Neural progenitor cell (in vitro differentiated cells): Measurements from ENCODE around the gene SCAMP2. TPM values are rescaled to one million over a fixed set of nuclear protein-coding genes. Genes with fewer than 3 reads are reported as not detected.

Experiments
- DNase-seq: peaks from one replicate; pipeline ENCODE4 v3.0.0-alpha.2; 2016; ENCODE audit warnings: low spot score
- H2AFZ ChIP-seq: fragments of 200-600 bp; sonication (generic); replicated peaks from 2 replicates; pipeline ENCODE4 v1.6.1; 2016; ENCODE audit warnings: antibody characterized with exemption
- H3F3A ChIP-seq: fragments of 200-600 bp; sonication (generic); 2 replicates; pipeline ENCODE4 v1.6.1; 2016; ENCODE audit warnings: antibody characterized with exemption, low read depth
- H3K27ac ChIP-seq: fragments of 200-600 bp; sonication (generic); 2 replicates; pipeline ENCODE4 v1.5.1; 2016; ENCODE audit warnings: mild to moderate bottlenecking
- H3K27me3 ChIP-seq: fragments of 200-600 bp; sonication (generic); 2 replicates; pipeline ENCODE4 v1.6.1; 2016; ENCODE audit warnings: mild to moderate bottlenecking, moderate library complexity
- H3K36me3 ChIP-seq: fragments of 200-600 bp; sonication (generic); 2 replicates; pipeline ENCODE4 v1.5.1; 2016
- H3K4me1 ChIP-seq: fragments of 200-600 bp; sonication (generic); 2 replicates; pipeline ENCODE4 v1.6.1; 2016; ENCODE audit warnings: mixed run types
- H3K4me2 ChIP-seq: fragments of 200-600 bp; sonication (generic); 2 replicates; pipeline ENCODE4 v1.6.1; 2016
- H3K4me3 ChIP-seq: fragments of 200-600 bp; sonication (generic); 2 replicates; pipeline ENCODE4 v1.5.1; 2016
- H3K79me2 ChIP-seq: fragments of 200-600 bp; sonication (generic); 2 replicates; pipeline ENCODE4 v1.6.1; 2016; ENCODE audit warnings: low read depth
- H3K9ac ChIP-seq: fragments of 200-600 bp; sonication (generic); 2 replicates; pipeline ENCODE4 v1.6.1; 2016
- H3K9me3 ChIP-seq: fragments of 200-600 bp; sonication (generic); 2 replicates; pipeline ENCODE4 v1.5.1; 2016; ENCODE audit warnings: low read depth
- H4K20me1 ChIP-seq: fragments of 200-600 bp; sonication (generic); 2 replicates; pipeline ENCODE4 v1.6.1; 2016; ENCODE audit warnings: low read depth
- H3K27ac Mint-ChIP-seq: 3 replicates; pipeline ENCODE4 v1.8.0; 2021; ENCODE audit warnings: mixed read lengths
- H3K27me3 Mint-ChIP-seq: 2 replicates; pipeline ENCODE4 v1.8.0; 2022; ENCODE audit warnings: low read depth, mild to moderate bottlenecking, inconsistent platforms, moderate library complexity, mixed read lengths; ENCODE audit not compliant: insufficient read depth
- H3K36me3 Mint-ChIP-seq: 3 replicates; pipeline ENCODE4 v1.8.0; 2021; ENCODE audit warnings: mixed read lengths
- H3K4me1 Mint-ChIP-seq: 3 replicates; pipeline ENCODE4 v1.8.0; 2021; ENCODE audit warnings: mixed read lengths
- H3K4me3 Mint-ChIP-seq: 3 replicates; pipeline ENCODE4 v1.8.0; 2021; ENCODE audit warnings: mild to moderate bottlenecking, moderate library complexity, mixed read lengths
- H3K9me3 Mint-ChIP-seq: 3 replicates; pipeline ENCODE4 v1.8.0; 2020; ENCODE audit warnings: mixed read lengths
- EZH2 ChIP-seq: fragments of 200-600 bp; sonication (generic); IDR thresholded peaks from 2 replicates; pipeline ENCODE4 v1.6.1; 2017; ENCODE audit warnings: antibody characterized with exemption, mild to moderate bottlenecking, moderate library complexity
- EZH2phosphoT487 ChIP-seq: fragments of 200-600 bp; sonication (generic); IDR thresholded peaks from 2 replicates; pipeline ENCODE4 v1.6.1; 2017; ENCODE audit warnings: antibody characterized with exemption
- total RNA-seq: library from RNA; depleted of rRNA; stranded (reverse); fragments of >200 nt; gene quantifications from 2 replicates; pipeline ENCODE4 v1.2.3, GENCODE V29; 2015; ENCODE audit warnings: low replicate concordance
- TF ChIP-seq, protein P1 (sequence below): fragments of 200-600 bp; sonication (generic); IDR thresholded peaks from 2 replicates; pipeline ENCODE4 v1.5.1; 2017; ENCODE audit warnings: antibody characterized with exemption, mild to moderate bottlenecking

The SCAMP2 gene
- total RNA-seq, 1 donor from 2014 or later: 19.4 TPM

DNA sequence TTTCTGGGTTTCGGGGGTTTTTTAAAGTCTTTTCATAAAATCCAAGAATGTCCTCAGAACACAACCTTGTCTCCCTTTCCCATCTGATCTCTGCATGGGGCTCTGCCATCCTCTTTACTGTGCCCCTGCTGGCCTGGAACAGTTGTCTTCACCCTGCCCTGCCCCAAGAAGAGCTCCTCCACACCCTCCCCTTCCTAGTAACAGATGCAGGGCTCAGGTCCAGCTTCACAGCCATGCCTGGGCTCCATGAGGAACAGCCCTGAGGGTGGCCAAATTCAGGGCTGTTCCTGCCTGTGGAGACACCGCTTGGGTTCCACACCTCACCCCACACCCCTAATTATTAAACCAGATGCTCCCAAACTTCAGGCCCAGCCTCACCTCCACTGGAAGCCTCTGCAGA lies 17.3 kb downstream of the SCAMP2 start:
- DNase-seq: no peak
- no peak overlapping the region for H3K4me2 ChIP-seq
- peaks cover 9% of the 10 kb centered on the region for H3K36me3 Mint-ChIP-seq
- peaks cover 13% of the 10 kb centered on the region for H4K20me1 ChIP-seq
- H3K9me3 ChIP-seq: no peaks in the 10 kb centered on the region
- no peak overlapping the region for H3K4me3 Mint-ChIP-seq
- no peaks in the 10 kb centered on the region for H3K4me1 ChIP-seq
- H3K79me2 ChIP-seq: peaks cover 9% of the 10 kb centered on the region
- no peak overlapping the region for H3K4me3 ChIP-seq
- no peak overlapping the region for H2AFZ ChIP-seq
- TF ChIP-seq, protein P1, sequence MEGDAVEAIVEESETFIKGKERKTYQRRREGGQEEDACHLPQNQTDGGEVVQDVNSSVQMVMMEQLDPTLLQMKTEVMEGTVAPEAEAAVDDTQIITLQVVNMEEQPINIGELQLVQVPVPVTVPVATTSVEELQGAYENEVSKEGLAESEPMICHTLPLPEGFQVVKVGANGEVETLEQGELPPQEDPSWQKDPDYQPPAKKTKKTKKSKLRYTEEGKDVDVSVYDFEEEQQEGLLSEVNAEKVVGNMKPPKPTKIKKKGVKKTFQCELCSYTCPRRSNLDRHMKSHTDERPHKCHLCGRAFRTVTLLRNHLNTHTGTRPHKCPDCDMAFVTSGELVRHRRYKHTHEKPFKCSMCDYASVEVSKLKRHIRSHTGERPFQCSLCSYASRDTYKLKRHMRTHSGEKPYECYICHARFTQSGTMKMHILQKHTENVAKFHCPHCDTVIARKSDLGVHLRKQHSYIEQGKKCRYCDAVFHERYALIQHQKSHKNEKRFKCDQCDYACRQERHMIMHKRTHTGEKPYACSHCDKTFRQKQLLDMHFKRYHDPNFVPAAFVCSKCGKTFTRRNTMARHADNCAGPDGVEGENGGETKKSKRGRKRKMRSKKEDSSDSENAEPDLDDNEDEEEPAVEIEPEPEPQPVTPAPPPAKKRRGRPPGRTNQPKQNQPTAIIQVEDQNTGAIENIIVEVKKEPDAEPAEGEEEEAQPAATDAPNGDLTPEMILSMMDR: no peak
- TF ChIP-seq EZH2phosphoT487: no peak
- TF ChIP-seq EZH2: no peak
- H3K27ac ChIP-seq: no peak overlapping the region
- H3K27ac Mint-ChIP-seq: peak overlapping the region; percentile 74
- peaks cover 3% of the 10 kb centered on the region for H3K27me3 Mint-ChIP-seq
- no peaks in the 10 kb centered on the region for H3F3A ChIP-seq
- no peaks in the 10 kb centered on the region for H3K27me3 ChIP-seq
- H3K4me1 Mint-ChIP-seq: peaks cover 7% of the 10 kb centered on the region
- no peaks in the 10 kb centered on the region for H3K36me3 ChIP-seq
- H3K9me3 Mint-ChIP-seq: no peaks in the 10 kb centered on the region
- no peak overlapping the region for H3K9ac ChIP-seq

- Histone ChIP-seq H3K4me3 (no peak overlapping the region), H3K27ac (no peak overlapping the region), H3K9me3 (no peaks in the 10 kb centered on the region), H3F3A (no peaks in the 10 kb centered on the region), H4K20me1 (peaks cover 13% of the 10 kb centered on the region), H3K9ac (no peak overlapping the region), H3K27me3 (no peaks in the 10 kb centered on the region), H3K79me2 (no peaks in the 10 kb centered on the region), H2AFZ (no peak overlapping the region), H3K4me1 (no peaks in the 10 kb centered on the region), H3K36me3 (no peaks in the 10 kb centered on the region), H3K4me2 (no peak overlapping the region)
- Mint-ChIP-seq H3K4me1 (peaks cover 7% of the 10 kb centered on the region), H3K36me3 (peaks cover 9% of the 10 kb centered on the region), H3K27me3 (peaks cover 3% of the 10 kb centered on the region), H3K27ac (no peak overlapping the region), H3K4me3 (no peak overlapping the region), H3K9me3 (no peaks in the 10 kb centered on the region)
- DNase-seq: no peak
- TF ChIP-seq EZH2phosphoT487: no peak
- TF ChIP-seq EZH2: no peak
- TF ChIP-seq, protein P1: no peak
These were observed 18.6 kb downstream of the SCAMP2 start for GRCh38 chr15:74854453-74855022.

- H3K27me3 ChIP-seq: no peaks in the 10 kb centered on the region
- no peak overlapping the region for H3K27ac ChIP-seq
- H3K4me1 ChIP-seq: no peaks in the 10 kb centered on the region
- H3K36me3 Mint-ChIP-seq: peaks cover 16% of the 10 kb centered on the region
- no peak for DNase-seq
- H3K9me3 ChIP-seq: no peaks in the 10 kb centered on the region
- no peaks in the 10 kb centered on the region for H3F3A ChIP-seq
- peaks cover 3% of the 10 kb centered on the region for H3K27me3 Mint-ChIP-seq
- no peak overlapping the region for H3K27ac Mint-ChIP-seq
- no peaks in the 10 kb centered on the region for H3K79me2 ChIP-seq
- peaks cover 8% of the 10 kb centered on the region for H4K20me1 ChIP-seq
- TF ChIP-seq EZH2: no peak
- TF ChIP-seq EZH2phosphoT487: no peak
- TF ChIP-seq, protein P1: no peak
- peaks cover 11% of the 10 kb centered on the region for H3K4me1 Mint-ChIP-seq
- no peak overlapping the region for H3K4me2 ChIP-seq
- no peaks in the 10 kb centered on the region for H3K36me3 ChIP-seq
- no peak overlapping the region for H2AFZ ChIP-seq
- no peak overlapping the region for H3K4me3 Mint-ChIP-seq
- no peak overlapping the region for H3K4me3 ChIP-seq
- H3K9ac ChIP-seq: no peak overlapping the region
- H3K9me3 Mint-ChIP-seq: no peaks in the 10 kb centered on the region
These were observed 21.2 kb downstream of the SCAMP2 start for GRCh38 chr15:74851960-74852359.
